Testis (tissue), 3 donors: ENCODE data around the gene SPTBN4. TPM values are rescaled to one million over a fixed set of nuclear protein-coding genes. Genes with fewer than 3 reads are reported as not detected.

Source experiments
- DNase-seq: peaks from one replicate; pipeline ENCODE4 v3.0.0-alpha.2; 2019
- H3K27ac ChIP-seq, 2 donors: fragments of 200-600 bp; sonication (generic); one replicate each; pipeline ENCODE4 v1.5.1; 2019
- H3K27me3 ChIP-seq: fragments of 200-600 bp; sonication (generic); one replicate; pipeline ENCODE4 v1.5.1; 2019
- H3K36me3 ChIP-seq: fragments of 200-600 bp; sonication (generic); one replicate; pipeline ENCODE4 v1.5.1; 2017; ENCODE audit warnings: low read depth; ENCODE audit errors: missing control alignments
- H3K4me1 ChIP-seq: fragments of 200-600 bp; sonication (generic); one replicate; pipeline ENCODE4 v1.5.1; 2019
- H3K4me3 ChIP-seq, 2 donors: fragments of 200-600 bp; sonication (generic); one replicate each; pipeline ENCODE4 v1.5.1; 2017 to 2019
- H3K9me3 ChIP-seq: fragments of 200-600 bp; sonication (generic); one replicate; pipeline ENCODE4 v1.5.1; 2017
- POLR2A ChIP-seq: fragments of 450-650 bp; IDR thresholded peaks from one replicate; pipeline ENCODE4 v1.6.1; 2017; ENCODE audit warnings: antibody characterized with exemption, mild to moderate bottlenecking, moderate library complexity
- WGBS, 2 donors: methylation state at CpG; one replicate each; pipeline ENCODE4 v1.1.5; 2018; 5-methylcytosine and 5-hydroxymethylcytosine counted together
- intact Hi-C: fragments of 100-400 bp; cut with DNase I; formaldehyde crosslinking; loops from one replicate; pipeline ENCODE4 v1.15.1; 2023; ENCODE audit warnings: low total_unique reads
- polyA plus RNA-seq: library from polyadenylated mRNA; stranded (reverse); fragments of 350-450 nt; fragmentation: Illumina TruSeq; extraction: RNeasy Lipid Tissue Mini Kit (QIAGEN cat#74804); gene quantifications from one replicate; pipeline ENCODE4 v1.2.3, GENCODE V29; 2014; ENCODE audit warnings: low read depth, low replicate concordance; ENCODE audit not compliant: insufficient read depth
- total RNA-seq, 2 donors: library from RNA; depleted of rRNA; stranded (reverse); fragments of >200 nt; gene quantifications; one replicate each; pipeline ENCODE4 v1.2.3, GENCODE V29; 2016
- TF ChIP-seq, protein P1 (sequence below), 3 experiments: fragments of 450-650 bp in 2 of 3; fragments of 200-600 bp in 1 of 3; sonication (generic) in 1 of 3; IDR thresholded peaks; one replicate each; pipeline ENCODE4 v1.5.1; 2016 to 2019; ENCODE audit warnings: antibody characterized with exemption in 3 of 3, mild to moderate bottlenecking in 2 of 3, moderate library complexity in 1 of 3

The SPTBN4 gene
- total and polyA plus RNA-seq, 3 donors from 2014 or later, result 7.2 to 27.9 (median 18.3) TPM

GRCh38 chr19:40610396-40611064 is 143.7 kb downstream of the SPTBN4 start:
- intact Hi-C loops, result no loop called here
- 37 to 51% methylated on average over 29 of the region's 29 CpGs for WGBS, 2 donors
- Histone ChIP-seq H3K27me3 (no peaks in the 10 kb centered on the region), H3K4me1 (peaks cover 35% of the 10 kb centered on the region), H3K9me3 (no peaks in the 10 kb centered on the region), H3K27ac (no peak overlapping the region), H3K36me3 (no peaks in the 10 kb centered on the region), H3K4me3 (peak overlapping the region in 1 of 2 donors; percentile 40)
- TF ChIP-seq, protein P1, sequence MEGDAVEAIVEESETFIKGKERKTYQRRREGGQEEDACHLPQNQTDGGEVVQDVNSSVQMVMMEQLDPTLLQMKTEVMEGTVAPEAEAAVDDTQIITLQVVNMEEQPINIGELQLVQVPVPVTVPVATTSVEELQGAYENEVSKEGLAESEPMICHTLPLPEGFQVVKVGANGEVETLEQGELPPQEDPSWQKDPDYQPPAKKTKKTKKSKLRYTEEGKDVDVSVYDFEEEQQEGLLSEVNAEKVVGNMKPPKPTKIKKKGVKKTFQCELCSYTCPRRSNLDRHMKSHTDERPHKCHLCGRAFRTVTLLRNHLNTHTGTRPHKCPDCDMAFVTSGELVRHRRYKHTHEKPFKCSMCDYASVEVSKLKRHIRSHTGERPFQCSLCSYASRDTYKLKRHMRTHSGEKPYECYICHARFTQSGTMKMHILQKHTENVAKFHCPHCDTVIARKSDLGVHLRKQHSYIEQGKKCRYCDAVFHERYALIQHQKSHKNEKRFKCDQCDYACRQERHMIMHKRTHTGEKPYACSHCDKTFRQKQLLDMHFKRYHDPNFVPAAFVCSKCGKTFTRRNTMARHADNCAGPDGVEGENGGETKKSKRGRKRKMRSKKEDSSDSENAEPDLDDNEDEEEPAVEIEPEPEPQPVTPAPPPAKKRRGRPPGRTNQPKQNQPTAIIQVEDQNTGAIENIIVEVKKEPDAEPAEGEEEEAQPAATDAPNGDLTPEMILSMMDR (IDR thresholded peaks at IDR 0.05), result no peak
- no peak for TF ChIP-seq POLR2A
- DNase-seq, result peak; percentile 55

GRCh38 chr19:40611096-40611495 is 144.3 kb downstream of the SPTBN4 start:
- no peak for DNase-seq
- no peaks in the 10 kb centered on the region for H3K9me3 ChIP-seq
- intact Hi-C loops, result no loop called here
- 90 to 92% methylated on average over 8 to 15 of the region's 15 CpGs for WGBS, 2 donors
- H3K4me1 ChIP-seq, result peaks cover 29% of the 10 kb centered on the region
- no peaks in the 10 kb centered on the region for H3K27me3 ChIP-seq
- H3K36me3 ChIP-seq, result no peaks in the 10 kb centered on the region
- no peak overlapping the region for H3K4me3 ChIP-seq
- TF ChIP-seq POLR2A, result no peak
- TF ChIP-seq, protein P1 (IDR thresholded peaks at IDR 0.05), result no peak
- H3K27ac ChIP-seq, result no peak overlapping the region

- Histone ChIP-seq H3K27ac (no peak overlapping the region), H3K9me3 (no peaks in the 10 kb centered on the region), H3K36me3 (no peaks in the 10 kb centered on the region), H3K27me3 (no peaks in the 10 kb centered on the region), H3K4me1 (peaks cover 25% of the 10 kb centered on the region), H3K4me3 (no peak overlapping the region)
- WGBS, 2 donors, result 86 to 93% methylated on average over 3 to 10 of the region's 10 CpGs
- TF ChIP-seq POLR2A, result no peak
- TF ChIP-seq, protein P1 (IDR thresholded peaks at IDR 0.05), result no peak
- intact Hi-C loops, result no loop called here
- DNase-seq, result no peak
These were observed 145.3 kb downstream of the SPTBN4 start for GRCh38 chr19:40611900-40612698.

DNA sequence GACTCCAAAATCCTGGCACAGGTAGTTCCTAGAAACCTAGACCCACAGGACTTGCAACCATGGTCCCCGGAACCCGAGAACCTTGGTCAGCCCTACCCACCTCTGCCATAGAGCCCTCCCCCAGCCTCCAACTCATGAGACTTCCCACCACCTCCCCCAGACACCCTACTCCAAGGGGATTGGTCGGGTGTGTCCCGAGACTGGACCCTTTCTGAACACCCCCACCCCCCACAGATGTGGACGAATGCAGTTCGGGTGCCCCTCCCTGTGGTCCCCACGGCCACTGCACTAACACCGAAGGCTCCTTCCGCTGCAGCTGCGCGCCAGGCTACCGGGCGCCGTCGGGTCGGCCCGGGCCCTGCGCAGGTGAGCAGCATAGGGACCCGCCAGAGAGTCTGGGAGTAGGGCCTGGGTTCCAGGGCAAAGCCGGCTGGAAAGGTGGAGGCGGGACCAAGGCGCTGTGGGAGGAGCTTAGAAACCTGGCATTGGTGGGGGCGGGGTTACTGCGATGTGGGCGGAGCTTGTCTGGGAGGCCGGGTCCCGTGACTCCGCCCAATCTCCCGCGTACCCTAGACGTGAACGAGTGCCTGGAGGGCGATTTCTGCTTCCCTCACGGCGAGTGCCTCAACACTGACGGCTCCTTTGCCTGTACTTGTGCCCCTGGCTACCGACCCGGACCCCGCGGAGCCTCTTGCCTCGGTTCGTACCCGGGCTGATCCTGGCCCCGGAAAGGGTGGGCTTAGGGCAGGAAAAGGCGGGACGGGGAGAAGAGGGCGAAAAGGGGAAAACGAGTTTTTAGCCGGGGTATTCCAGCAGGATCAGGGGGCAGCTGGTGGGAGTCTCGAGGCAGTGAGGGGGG is 146.3 kb downstream of the SPTBN4 start:
- TF ChIP-seq, protein P1 (IDR thresholded peaks at IDR 0.05), result no peak
- TF ChIP-seq POLR2A, result no peak
- peak; percentile 76 for DNase-seq
- Histone ChIP-seq H3K27me3 (no peaks in the 10 kb centered on the region), H3K27ac (peak overlapping the region; percentile 75 to 76), H3K36me3 (no peaks in the 10 kb centered on the region), H3K4me3 (peak overlapping the region; percentile 46 to 53), H3K4me1 (peaks cover 17% of the 10 kb centered on the region), H3K9me3 (no peaks in the 10 kb centered on the region)
- 37 to 40% methylated on average over 20 to 50 of the region's 50 CpGs for WGBS, 2 donors
- intact Hi-C loops, result no loop called here
